Astrocyte (in vitro differentiated cells and primary cell): Measurements from ENCODE around the gene OR2L5. TPM values are rescaled to one million over a fixed set of nuclear protein-coding genes. Genes with fewer than 3 reads are reported as not detected.

Source experiments
- DNase-seq: peaks from one replicate; pipeline ENCODE4 v3.0.0-alpha.2; 2010; ENCODE audit warnings: low read depth
- FAIRE-seq: peaks from 2 replicates; lab custom pipeline; 2011; peaks lifted over from hg19 to GRCh38; lab: Jason Lieb, UNC
- H2AFZ ChIP-seq: 2 replicates; pipeline ENCODE4 v1.6.0; 2012; ENCODE audit warnings: low read depth, low read length, inconsistent platforms
- H3K27ac ChIP-seq: 2 replicates; pipeline ENCODE4 v1.5.1; 2011; ENCODE audit warnings: low read depth, low read length, inconsistent platforms
- H3K27me3 ChIP-seq: 2 replicates; pipeline ENCODE4 v1.6.0; 2011; ENCODE audit warnings: low read length, inconsistent platforms; ENCODE audit not compliant: insufficient read depth
- H3K36me3 ChIP-seq: 2 replicates; pipeline ENCODE4 v1.5.1; 2011; ENCODE audit warnings: low read length, inconsistent platforms; ENCODE audit not compliant: insufficient read depth
- H3K4me1 ChIP-seq: 2 replicates; pipeline ENCODE4 v1.5.1; 2011; ENCODE audit warnings: low read length, inconsistent platforms; ENCODE audit not compliant: insufficient read depth
- H3K4me2 ChIP-seq: 2 replicates; pipeline ENCODE4 v1.6.0; 2012; ENCODE audit warnings: low read length, inconsistent platforms
- H3K4me3 ChIP-seq: 2 replicates; pipeline ENCODE4 v1.5.1; 2011; ENCODE audit warnings: low read depth, mild to moderate bottlenecking, low read length, inconsistent platforms; ENCODE audit not compliant: insufficient read depth
- H3K79me2 ChIP-seq: 2 replicates; pipeline ENCODE4 v1.6.0; 2012; ENCODE audit warnings: mild to moderate bottlenecking, low read length, inconsistent platforms; ENCODE audit not compliant: insufficient read depth
- H3K9ac ChIP-seq: 2 replicates; pipeline ENCODE4 v1.6.0; 2012; ENCODE audit warnings: mild to moderate bottlenecking, low read length, inconsistent platforms
- H3K9me3 ChIP-seq: 2 replicates; pipeline ENCODE4 v1.5.1; 2012; ENCODE audit warnings: low read depth, mild to moderate bottlenecking, low read length, inconsistent platforms; ENCODE audit not compliant: insufficient read depth
- H4K20me1 ChIP-seq: 2 replicates; pipeline ENCODE4 v1.6.0; 2012; ENCODE audit warnings: low read length, inconsistent platforms; ENCODE audit not compliant: insufficient read depth
- H3K27ac Mint-ChIP-seq: one replicate; pipeline ENCODE4 v1.8.0; 2021; ENCODE audit warnings: mild to moderate bottlenecking, mixed read lengths; ENCODE audit not compliant: unreplicated experiment
- H3K27me3 Mint-ChIP-seq: one replicate; pipeline ENCODE4 v1.8.0; 2021; ENCODE audit warnings: low read depth, mixed read lengths; ENCODE audit not compliant: unreplicated experiment
- H3K36me3 Mint-ChIP-seq: one replicate; pipeline ENCODE4 v1.8.0; 2021; ENCODE audit warnings: low read depth, mixed read lengths; ENCODE audit not compliant: unreplicated experiment
- H3K4me1 Mint-ChIP-seq: one replicate; pipeline ENCODE4 v1.8.0; 2021; ENCODE audit warnings: low read depth, mixed read lengths; ENCODE audit not compliant: unreplicated experiment
- H3K4me3 Mint-ChIP-seq: one replicate; pipeline ENCODE4 v1.8.0; 2021; ENCODE audit warnings: mild to moderate bottlenecking, moderate library complexity, mixed read lengths; ENCODE audit not compliant: unreplicated experiment
- H3K9me3 Mint-ChIP-seq: one replicate; pipeline ENCODE4 v1.8.0; 2021; ENCODE audit warnings: mild to moderate bottlenecking, mixed read lengths; ENCODE audit not compliant: unreplicated experiment
- EZH2 ChIP-seq: IDR thresholded peaks from 2 replicates; pipeline ENCODE4 v1.6.1; 2012; ENCODE audit warnings: mild to moderate bottlenecking, low read length, inconsistent platforms; ENCODE audit not compliant: insufficient read depth
- total RNA-seq: library from RNA; stranded (reverse); gene quantifications from 2 replicates; pipeline ENCODE4 v1.2.1, GENCODE V29; 2021
- TF ChIP-seq, protein P1 (sequence below): IDR thresholded peaks from 2 replicates; pipeline ENCODE4 v1.5.1; 2011; ENCODE audit warnings: low read depth, mild to moderate bottlenecking, inconsistent platforms, low read length, moderate library complexity; ENCODE audit not compliant: insufficient read depth

The OR2L5 gene
- total RNA-seq, 1 donor from 2014 or later: not detected

DNA sequence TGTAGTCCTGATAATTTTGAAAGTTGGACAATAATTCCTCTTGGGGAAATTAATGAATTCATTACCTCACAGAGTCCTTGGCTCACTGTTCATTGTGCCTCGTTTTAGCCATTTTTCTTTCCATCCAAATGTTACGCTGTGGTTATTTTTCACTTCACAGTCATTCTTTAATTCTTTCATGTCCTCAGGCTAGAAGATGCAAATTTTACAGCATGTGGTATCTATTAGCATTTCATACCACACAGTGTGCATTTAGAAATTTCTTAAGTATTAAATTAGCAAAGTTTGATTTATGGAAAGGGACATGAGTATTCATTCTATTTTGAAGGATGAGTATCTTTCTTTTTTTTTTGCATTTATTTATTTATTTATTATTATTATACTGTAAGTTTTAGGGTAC is 51.6 kb downstream of the OR2L5 start:
- Mint-ChIP-seq H3K27ac (no peak overlapping the region), H3K27me3 (no peaks in the 10 kb centered on the region), H3K9me3 (peaks cover 2% of the 10 kb centered on the region), H3K4me1 (no peaks in the 10 kb centered on the region), H3K4me3 (no peak overlapping the region), H3K36me3 (no peaks in the 10 kb centered on the region)
- no peak overlapping the region for H2AFZ ChIP-seq
- H3K9me3 ChIP-seq: peaks cover 3% of the 10 kb centered on the region
- no peak for FAIRE-seq
- TF ChIP-seq, protein P1, sequence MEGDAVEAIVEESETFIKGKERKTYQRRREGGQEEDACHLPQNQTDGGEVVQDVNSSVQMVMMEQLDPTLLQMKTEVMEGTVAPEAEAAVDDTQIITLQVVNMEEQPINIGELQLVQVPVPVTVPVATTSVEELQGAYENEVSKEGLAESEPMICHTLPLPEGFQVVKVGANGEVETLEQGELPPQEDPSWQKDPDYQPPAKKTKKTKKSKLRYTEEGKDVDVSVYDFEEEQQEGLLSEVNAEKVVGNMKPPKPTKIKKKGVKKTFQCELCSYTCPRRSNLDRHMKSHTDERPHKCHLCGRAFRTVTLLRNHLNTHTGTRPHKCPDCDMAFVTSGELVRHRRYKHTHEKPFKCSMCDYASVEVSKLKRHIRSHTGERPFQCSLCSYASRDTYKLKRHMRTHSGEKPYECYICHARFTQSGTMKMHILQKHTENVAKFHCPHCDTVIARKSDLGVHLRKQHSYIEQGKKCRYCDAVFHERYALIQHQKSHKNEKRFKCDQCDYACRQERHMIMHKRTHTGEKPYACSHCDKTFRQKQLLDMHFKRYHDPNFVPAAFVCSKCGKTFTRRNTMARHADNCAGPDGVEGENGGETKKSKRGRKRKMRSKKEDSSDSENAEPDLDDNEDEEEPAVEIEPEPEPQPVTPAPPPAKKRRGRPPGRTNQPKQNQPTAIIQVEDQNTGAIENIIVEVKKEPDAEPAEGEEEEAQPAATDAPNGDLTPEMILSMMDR: no peak
- no peak for TF ChIP-seq EZH2
- H3K27me3 ChIP-seq: no peaks in the 10 kb centered on the region
- no peak overlapping the region for H3K4me2 ChIP-seq
- no peaks in the 10 kb centered on the region for H4K20me1 ChIP-seq
- no peaks in the 10 kb centered on the region for H3K79me2 ChIP-seq
- H3K9ac ChIP-seq: no peak overlapping the region
- no peaks in the 10 kb centered on the region for H3K4me1 ChIP-seq
- no peaks in the 10 kb centered on the region for H3K36me3 ChIP-seq
- no peak overlapping the region for H3K4me3 ChIP-seq
- no peak overlapping the region for H3K27ac ChIP-seq
- no peak for DNase-seq

DNA sequence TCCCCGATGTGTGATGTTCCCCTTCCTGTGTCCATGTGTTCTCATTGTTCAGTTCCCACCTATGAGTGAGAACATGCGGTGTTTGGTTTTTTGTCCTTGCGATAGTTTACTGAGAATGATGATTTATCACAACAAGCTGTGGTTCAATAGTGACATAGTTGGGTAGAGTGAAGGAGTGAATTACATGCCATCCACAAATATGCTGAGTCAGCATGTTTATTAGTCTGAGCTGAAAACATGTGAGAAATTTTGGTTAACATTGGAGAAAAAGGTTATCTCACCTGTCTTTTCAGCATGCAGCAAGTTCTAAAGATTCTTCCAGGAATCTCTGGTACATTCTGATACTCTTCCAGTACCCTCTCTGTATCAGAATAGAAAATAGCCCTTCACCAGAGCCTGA is 52.1 kb downstream of the OR2L5 start:
- H3K4me3 Mint-ChIP-seq: no peak overlapping the region
- peaks cover 2% of the 10 kb centered on the region for H3K9me3 Mint-ChIP-seq
- no peak for FAIRE-seq

More for the DNA sequence above, 52.1 kb downstream of the OR2L5 start:
- no peaks in the 10 kb centered on the region for H3K4me1 ChIP-seq
- H3K4me3 ChIP-seq: no peak overlapping the region
- H2AFZ ChIP-seq: no peak overlapping the region
- H4K20me1 ChIP-seq: no peaks in the 10 kb centered on the region
- TF ChIP-seq EZH2: no peak
- TF ChIP-seq, protein P1: no peak
- Mint-ChIP-seq H3K27ac (no peak overlapping the region), H3K4me1 (no peaks in the 10 kb centered on the region), H3K36me3 (no peaks in the 10 kb centered on the region), H3K27me3 (no peaks in the 10 kb centered on the region)
- no peak for DNase-seq
- no peak overlapping the region for H3K9ac ChIP-seq
- H3K27ac ChIP-seq: no peak overlapping the region
- H3K79me2 ChIP-seq: no peaks in the 10 kb centered on the region
- no peaks in the 10 kb centered on the region for H3K27me3 ChIP-seq
- H3K9me3 ChIP-seq: peaks cover 3% of the 10 kb centered on the region
- no peak overlapping the region for H3K4me2 ChIP-seq
- no peaks in the 10 kb centered on the region for H3K36me3 ChIP-seq

Other genes starting within 250 kb of the OR2L5 start
- not detected in 2 replicates for gene OR14A16, start 189.5 kb upstream of the OR2L5 start, total RNA-seq
- gene OR11L1, start 171.8 kb upstream of the OR2L5 start, total RNA-seq: not detected in 2 replicates
- 20.6 and 31.0 TPM in 2 replicates for gene TRIM58, start 156.5 kb upstream of the OR2L5 start, total RNA-seq
- gene OR2W3, start 118.1 kb upstream of the OR2L5 start, total RNA-seq: 4.0 and 5.9 TPM in 2 replicates
- gene OR2T8, start 93.4 kb upstream of the OR2L5 start, total RNA-seq: not detected in 2 replicates
- gene OR2AJ1, start 88.8 kb upstream of the OR2L5 start, total RNA-seq: not detected in 2 replicates
- gene OR2L8, start 64.8 kb upstream of the OR2L5 start, total RNA-seq: not detected in 2 replicates
- gene OR2AK2, start 48.4 kb upstream of the OR2L5 start, total RNA-seq: not detected in 2 replicates
- gene OR2L2, start 16.4 kb downstream of the OR2L5 start, total RNA-seq: not detected in 2 replicates
- not detected in 2 replicates for gene OR2L3, start 33.2 kb downstream of the OR2L5 start, total RNA-seq
- not detected in 2 replicates for gene OR2L13, start 81.5 kb downstream of the OR2L5 start, total RNA-seq
- not detected in 2 replicates for gene OR2M5, start 131.5 kb downstream of the OR2L5 start, total RNA-seq
- not detected in 2 replicates for gene OR2M2, start 161.2 kb downstream of the OR2L5 start, total RNA-seq
- not detected in 2 replicates for gene OR2M3, start 183.6 kb downstream of the OR2L5 start, total RNA-seq
- gene OR2M4, start 217.8 kb downstream of the OR2L5 start, total RNA-seq: not detected in 2 replicates